ENCODE data around the gene GZF1.

GRCh38 chr20:23387118-23387443, 25.1 kb downstream of the GZF1 start:
- TF ChIP-seq ZC3H10 (CRISPR knock-in tag; IDR thresholded peaks at IDR 0.05) (no peak), TOX (CRISPR knock-in tag; IDR thresholded peaks at IDR 0.05; ENCODE audit: borderline replicate concordance) (no peak), ZNF8 (CRISPR knock-in tag; IDR thresholded peaks at IDR 0.05) (no peak), ZFP3 (CRISPR knock-in tag; IDR thresholded peaks at IDR 0.05) (no peak), OSR1 (CRISPR knock-in tag; IDR thresholded peaks at IDR 0.05) (no peak), PATZ1 (CRISPR knock-in tag; IDR thresholded peaks at IDR 0.05; ENCODE audit: borderline replicate concordance) (no peak), TCF4 (CRISPR knock-in tag; IDR thresholded peaks at IDR 0.05; ENCODE audit: borderline replicate concordance) (no peak), RARB (CRISPR knock-in tag; IDR thresholded peaks at IDR 0.05) (no peak), ARNTL (CRISPR knock-in tag; IDR thresholded peaks at IDR 0.05; ENCODE audit: borderline replicate concordance, low read depth) (no peak), CSRNP3 (CRISPR knock-in tag; IDR thresholded peaks at IDR 0.05) (no peak), POU6F1 (CRISPR knock-in tag; IDR thresholded peaks at IDR 0.05; ENCODE audit: borderline replicate concordance, low read depth) (no peak), TSHZ2 (CRISPR knock-in tag; IDR thresholded peaks at IDR 0.05) (no peak)
